ENCODE data around the gene MAN2A1. TPM values are rescaled to one million over a fixed set of nuclear protein-coding genes. Genes with fewer than 3 reads are reported as not detected.
A peak's percentile ranks its signal among the peaks of the same experiment; 100 is the strongest.
"Not testable (repeated sequence)": the region's sequence is repeated elsewhere in the genome, so short reads cannot be mapped to it uniquely, and the experiment has no call there.

Gene MAN2A1
- total and polyA plus RNA-seq, 2 experiments from 2014 or later, result 20.8 to 54.6 TPM

- in situ Hi-C loops (cut with MboI), result no loop called here
- H3K79me2 ChIP-seq (ENCODE audit: insufficient read depth), result no peaks in the 10 kb centered on the region
- 73 to 74% methylated on average over 6 of the region's 6 CpGs for WGBS, 2 experiments (ENCODE audit: low coverage in 1 of 2, low lambda C conversion rate in 2 of 2, missing lambda C conversion rate in 2 of 2)
- peak; percentile 25 for DNase-seq
- no peak overlapping the region for H2AFZ ChIP-seq
- no peak overlapping the region for H3K4me3 ChIP-seq
- no peaks in the 10 kb centered on the region for H4K20me1 ChIP-seq (ENCODE audit: insufficient read depth)
- no peak overlapping the region for H3K9ac ChIP-seq
- H3K36me3 ChIP-seq (ENCODE audit: low read depth), result peaks cover 9% of the 10 kb centered on the region; the same call in 1 of the 2 replicates
- H3K27ac ChIP-seq, result no peak overlapping the region
- H3K4me1 ChIP-seq (ENCODE audit: insufficient read depth), result peaks cover 4% of the 10 kb centered on the region; the same call in 1 of the 2 replicates
- H3K9me2 ChIP-seq (ENCODE audit: insufficient read depth), result no peaks in the 10 kb centered on the region
- H3F3A ChIP-seq (ENCODE audit: insufficient read depth), result no peaks in the 10 kb centered on the region
- no peaks in the 10 kb centered on the region for H3K27me3 ChIP-seq (replicated peaks; ENCODE audit: insufficient read depth)
- H3K4me2 ChIP-seq (ENCODE audit: unreplicated experiment), result no peak overlapping the region
- no peaks in the 10 kb centered on the region for H3K9me3 ChIP-seq (ENCODE audit: low read depth)
- TF ChIP-seq EZH2phosphoT487 (IDR thresholded peaks at IDR 0.05; ENCODE audit: insufficient read depth, low read depth) (no peak), EZH2 (IDR thresholded peaks at IDR 0.05; ENCODE audit: insufficient read depth, poor library complexity, severe bottlenecking) (no peak)
Measured at GRCh38 chr5:109826426-109826825, 136.7 kb downstream of the MAN2A1 start.

DNA sequence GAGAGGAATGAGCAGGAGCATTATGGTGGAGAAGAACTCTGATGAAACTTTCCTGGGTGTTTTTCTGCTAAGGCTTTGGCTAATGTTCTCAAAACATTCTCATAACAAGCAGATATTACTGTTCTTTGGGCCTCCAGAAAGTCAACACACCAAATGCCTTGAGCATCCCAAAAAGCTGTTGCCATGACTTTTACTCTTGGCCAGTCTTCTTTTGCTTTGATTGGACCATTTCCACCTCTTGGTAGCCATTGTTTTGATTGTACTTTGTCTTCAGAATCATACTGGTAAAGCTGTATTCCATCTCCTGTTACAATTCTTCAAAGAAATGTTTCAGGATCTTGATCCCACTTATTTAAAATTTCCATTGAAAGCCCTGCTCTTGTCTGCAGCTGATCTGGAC lies 139.6 kb downstream of the MAN2A1 start:
- Histone ChIP-seq H3K4me3 (no peak overlapping the region), H3K27ac (no peak overlapping the region), H4K20me1 (ENCODE audit: insufficient read depth) (no peaks in the 10 kb centered on the region), H2AFZ (no peak overlapping the region), H3K27me3 (replicated peaks; ENCODE audit: insufficient read depth) (no peaks in the 10 kb centered on the region), H3K79me2 (ENCODE audit: insufficient read depth) (no peaks in the 10 kb centered on the region), H3K4me1 (ENCODE audit: insufficient read depth) (peaks cover 4% of the 10 kb centered on the region; the same call in 1 of the 2 replicates), H3K4me2 (ENCODE audit: unreplicated experiment) (no peak overlapping the region), H3K9ac (no peak overlapping the region), H3K9me3 (ENCODE audit: low read depth) (no peaks in the 10 kb centered on the region), H3K9me2 (ENCODE audit: insufficient read depth) (no peaks in the 10 kb centered on the region), H3F3A (ENCODE audit: insufficient read depth) (no peaks in the 10 kb centered on the region), H3K36me3 (ENCODE audit: low read depth) (peaks cover 3% of the 10 kb centered on the region; the same call in 1 of the 2 replicates)
- in situ Hi-C loops (cut with MboI), result no loop called here
- no peak for DNase-seq
- no peak for TF ChIP-seq EZH2phosphoT487 (IDR thresholded peaks at IDR 0.05; ENCODE audit: insufficient read depth, low read depth)
- no peak for TF ChIP-seq EZH2 (IDR thresholded peaks at IDR 0.05; ENCODE audit: insufficient read depth, poor library complexity, severe bottlenecking)

DNA sequence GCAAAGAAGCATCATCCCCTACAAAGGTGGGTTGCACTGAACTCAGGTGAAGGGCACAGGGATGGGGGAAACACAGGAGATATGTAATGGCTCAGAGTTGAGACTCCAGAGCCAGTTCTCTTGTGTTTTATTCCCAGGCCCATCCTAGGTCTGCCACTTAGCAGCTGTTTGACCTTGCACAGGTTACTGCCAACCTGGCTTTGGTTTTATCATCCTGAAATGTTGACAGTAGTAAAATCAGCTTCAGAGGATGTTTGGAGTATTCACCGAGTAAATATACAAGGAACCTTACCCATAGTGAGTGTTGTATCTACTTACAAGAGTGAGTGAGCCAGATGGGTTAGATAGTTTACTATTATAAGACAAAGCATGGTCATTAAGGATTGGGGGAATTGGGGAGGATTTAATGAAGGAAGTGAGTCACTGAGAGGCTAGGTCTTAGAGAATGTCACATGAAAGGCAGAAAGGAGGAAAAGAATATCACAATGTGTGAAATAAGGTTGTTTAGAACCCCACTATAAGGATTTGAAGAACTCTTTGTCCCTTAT lies 141.3 kb downstream of the MAN2A1 start:
- Histone ChIP-seq H3K36me3 (ENCODE audit: low read depth) (peaks cover 3% of the 10 kb centered on the region; the same call in 1 of the 2 replicates), H2AFZ (no peak overlapping the region), H4K20me1 (ENCODE audit: insufficient read depth) (no peaks in the 10 kb centered on the region), H3K27me3 (replicated peaks; ENCODE audit: insufficient read depth) (no peaks in the 10 kb centered on the region), H3K4me3 (no peak overlapping the region), H3K79me2 (ENCODE audit: insufficient read depth) (no peaks in the 10 kb centered on the region), H3K4me1 (ENCODE audit: insufficient read depth) (no peaks in the 10 kb centered on the region), H3K9me3 (ENCODE audit: low read depth) (no peaks in the 10 kb centered on the region), H3K9me2 (ENCODE audit: insufficient read depth) (no peaks in the 10 kb centered on the region), H3K9ac (no peak overlapping the region), H3K27ac (no peak overlapping the region), H3F3A (ENCODE audit: insufficient read depth) (no peaks in the 10 kb centered on the region), H3K4me2 (ENCODE audit: unreplicated experiment) (no peak overlapping the region)
- WGBS, 2 experiments (ENCODE audit: low coverage in 1 of 2, low lambda C conversion rate in 2 of 2, missing lambda C conversion rate in 2 of 2), result 95 to 100% methylated on average over 1 of the region's 1 CpG
- in situ Hi-C loops (cut with MboI), result no loop called here
- no peak for DNase-seq
- TF ChIP-seq EZH2phosphoT487 (IDR thresholded peaks at IDR 0.05; ENCODE audit: insufficient read depth, low read depth) (no peak), EZH2 (IDR thresholded peaks at IDR 0.05; ENCODE audit: insufficient read depth, poor library complexity, severe bottlenecking) (no peak)

DNA sequence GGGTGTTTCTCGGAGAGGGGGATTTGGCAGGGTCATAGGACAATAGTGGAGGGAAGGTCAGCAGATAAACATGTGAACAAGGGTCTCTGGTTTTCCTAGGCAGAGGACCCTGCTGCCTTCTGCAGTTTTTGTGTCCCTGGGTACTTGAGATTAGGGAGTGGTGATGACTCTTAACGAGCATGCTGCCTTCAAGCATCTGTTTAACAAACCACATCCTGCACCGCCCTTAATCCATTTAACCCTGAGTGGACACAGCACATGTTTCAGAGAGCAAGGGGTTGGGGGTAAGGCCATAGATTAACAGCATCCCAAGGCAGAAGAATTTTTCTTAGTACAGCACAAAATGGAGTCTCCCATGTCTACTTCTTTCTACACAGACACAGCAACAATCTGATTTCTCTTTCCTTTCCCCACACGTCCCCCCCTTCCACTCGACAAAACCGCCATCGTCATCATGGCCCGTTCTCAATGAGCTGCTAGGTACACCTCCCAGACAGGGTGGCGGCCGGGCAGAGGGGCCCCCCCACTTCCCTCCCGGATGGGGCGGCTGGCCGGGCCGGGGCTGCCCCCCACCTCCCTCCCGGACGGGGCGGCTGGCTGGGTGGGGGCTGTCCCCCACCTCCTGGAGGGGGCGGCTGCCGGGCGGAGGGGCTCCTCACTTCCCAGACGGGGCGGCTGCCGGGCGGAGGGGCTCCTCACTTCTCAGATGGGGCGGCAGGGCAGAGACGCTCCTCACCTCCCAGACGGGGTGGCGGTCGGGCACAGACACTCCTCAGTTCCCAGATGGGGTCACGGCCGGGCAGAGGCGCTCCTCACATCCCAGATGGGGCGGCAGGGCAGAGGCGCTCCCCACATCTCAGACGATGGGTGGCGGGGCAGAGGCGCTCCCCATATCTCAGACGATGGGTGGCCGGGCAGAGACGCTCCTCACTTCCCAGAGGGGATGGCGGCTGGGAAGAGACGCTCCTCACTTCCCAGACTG lies 142.8 kb downstream of the MAN2A1 start:
- H3F3A ChIP-seq (ENCODE audit: insufficient read depth); H3K4me3 ChIP-seq; DNase-seq; H3K36me3 ChIP-seq (ENCODE audit: low read depth); H3K4me1 ChIP-seq (ENCODE audit: insufficient read depth); H2AFZ ChIP-seq; H3K27me3 ChIP-seq (replicated peaks; ENCODE audit: insufficient read depth); H3K9ac ChIP-seq; H3K79me2 ChIP-seq (ENCODE audit: insufficient read depth); H3K27ac ChIP-seq; H3K9me3 ChIP-seq (ENCODE audit: low read depth); H3K4me2 ChIP-seq (ENCODE audit: unreplicated experiment); H3K9me2 ChIP-seq (ENCODE audit: insufficient read depth); H4K20me1 ChIP-seq (ENCODE audit: insufficient read depth); in situ Hi-C loops (cut with MboI): not testable (repeated sequence)
- WGBS, 2 experiments (ENCODE audit: low coverage in 1 of 2, low lambda C conversion rate in 2 of 2, missing lambda C conversion rate in 2 of 2), result 96% methylated on average over 9 to 32 of the region's 42 CpGs
